Activated B cell treated with CpG ODN at 0.5 μM for 24 hours (primary cell): ENCODE results near the gene CCDC195. TPM values are rescaled to one million over a fixed set of nuclear protein-coding genes. Genes with fewer than 3 reads are reported as not detected.
A peak's percentile ranks its signal among the peaks of the same experiment; 100 is the strongest.

Source experiments
- ATAC-seq: fragments of 200-7000 bp; cut with Tn5 transposase; one replicate; pipeline ENCODE4 v1.10.0; 2021; ENCODE audit warnings: low read depth, mild to moderate bottlenecking, moderate library complexity
- CTCF ChIA-PET: fragments of 350-600 bp; sonication (Branson Sonifier 250); formaldehyde crosslinking; loops from one replicate; lab custom pipeline; 2021; ENCODE audit warnings: antibody characterized with exemption; lab: Charles Lee
- POLR2A ChIA-PET: fragments of 350-600 bp; sonication (Branson Sonifier 250); formaldehyde crosslinking; loops from one replicate; lab custom pipeline; 2021; ENCODE audit warnings: antibody characterized with exemption; lab: Charles Lee
- DNase-seq: peaks from one replicate; pipeline ENCODE4 v3.0.0; 2022
- H3K27ac Mint-ChIP-seq: one replicate; pipeline ENCODE4 v1.8.0; 2020; ENCODE audit warnings: mixed read lengths
- H3K27me3 Mint-ChIP-seq: one replicate; pipeline ENCODE4 v1.8.0; 2021; ENCODE audit warnings: mixed read lengths
- H3K36me3 Mint-ChIP-seq: one replicate; pipeline ENCODE4 v1.8.0; 2021; ENCODE audit warnings: low read depth, mixed read lengths
- H3K4me1 Mint-ChIP-seq: one replicate; pipeline ENCODE4 v1.8.0; 2021; ENCODE audit warnings: mixed read lengths
- H3K4me3 Mint-ChIP-seq: one replicate; pipeline ENCODE4 v1.8.0; 2020; ENCODE audit warnings: mild to moderate bottlenecking, mixed read lengths
- H3K9me3 Mint-ChIP-seq: one replicate; pipeline ENCODE4 v1.8.0; 2020; ENCODE audit warnings: mixed read lengths
- intact Hi-C: fragments of 100-400 bp; cut with micrococcal nuclease; formaldehyde crosslinking; loops from one replicate; pipeline ENCODE4 v1.15.1; 2024
- total RNA-seq: library from RNA; stranded (reverse); gene quantifications from 2 replicates; pipeline ENCODE4 v1.2.3, GENCODE V29; 2022
- TF ChIP-seq, protein P1 (sequence below): fragments of 200-600 bp; IDR thresholded peaks from one replicate; pipeline ENCODE4 v1.8.0; 2022; ENCODE audit warnings: antibody characterized with exemption, mild to moderate bottlenecking

CCDC195 gene
- total RNA-seq, 1 donor from 2014 or later = not detected

DNA sequence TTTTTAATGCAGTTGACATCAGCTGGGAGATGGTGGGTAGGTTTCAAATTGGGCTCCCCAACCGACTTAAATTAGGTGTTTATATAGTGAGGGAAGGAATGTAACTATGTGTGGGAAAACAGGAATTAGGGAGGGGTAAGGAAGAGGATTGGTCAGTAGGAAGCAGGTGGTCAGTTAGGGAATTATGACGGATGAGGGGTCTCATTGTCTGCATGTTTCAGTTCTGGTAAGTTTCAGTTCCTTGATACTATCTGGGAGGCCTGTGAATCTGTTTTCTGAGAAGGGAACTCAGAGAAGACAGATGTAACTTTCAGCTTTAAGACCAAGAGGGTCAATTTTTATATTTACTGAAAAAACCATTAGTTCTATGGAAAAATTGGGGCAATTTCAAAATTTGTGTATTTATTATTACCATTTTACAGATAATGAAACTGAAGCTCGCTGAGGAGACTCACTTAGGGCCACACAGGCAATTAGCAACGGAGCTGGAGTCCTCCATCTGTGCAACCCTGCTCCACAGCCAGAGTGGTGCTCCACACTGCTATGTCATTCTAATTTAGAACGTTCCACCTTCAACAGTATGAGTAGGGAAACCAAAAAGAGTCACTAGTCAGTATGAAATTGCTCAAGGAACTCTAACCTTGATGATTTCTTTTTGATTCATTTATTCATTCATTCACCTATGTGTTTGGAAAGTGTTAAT lies 36.0 kb upstream of the CCDC195 start:
- Mint-ChIP-seq H3K36me3 (peaks cover 1% of the 10 kb centered on the region), H3K9me3 (peaks cover 4% of the 10 kb centered on the region), H3K4me3 (no peak overlapping the region), H3K4me1 (peaks cover 21% of the 10 kb centered on the region), H3K27ac (peak overlapping the region; percentile 36), H3K27me3 (no peaks in the 10 kb centered on the region)
- ChIA-PET POLR2A (no interaction called here), CTCF (no interaction called here)
- ATAC-seq (peak; percentile 21), DNase-seq (no peak)
- intact Hi-C loops = no loop called here
- TF ChIP-seq, protein P1, sequence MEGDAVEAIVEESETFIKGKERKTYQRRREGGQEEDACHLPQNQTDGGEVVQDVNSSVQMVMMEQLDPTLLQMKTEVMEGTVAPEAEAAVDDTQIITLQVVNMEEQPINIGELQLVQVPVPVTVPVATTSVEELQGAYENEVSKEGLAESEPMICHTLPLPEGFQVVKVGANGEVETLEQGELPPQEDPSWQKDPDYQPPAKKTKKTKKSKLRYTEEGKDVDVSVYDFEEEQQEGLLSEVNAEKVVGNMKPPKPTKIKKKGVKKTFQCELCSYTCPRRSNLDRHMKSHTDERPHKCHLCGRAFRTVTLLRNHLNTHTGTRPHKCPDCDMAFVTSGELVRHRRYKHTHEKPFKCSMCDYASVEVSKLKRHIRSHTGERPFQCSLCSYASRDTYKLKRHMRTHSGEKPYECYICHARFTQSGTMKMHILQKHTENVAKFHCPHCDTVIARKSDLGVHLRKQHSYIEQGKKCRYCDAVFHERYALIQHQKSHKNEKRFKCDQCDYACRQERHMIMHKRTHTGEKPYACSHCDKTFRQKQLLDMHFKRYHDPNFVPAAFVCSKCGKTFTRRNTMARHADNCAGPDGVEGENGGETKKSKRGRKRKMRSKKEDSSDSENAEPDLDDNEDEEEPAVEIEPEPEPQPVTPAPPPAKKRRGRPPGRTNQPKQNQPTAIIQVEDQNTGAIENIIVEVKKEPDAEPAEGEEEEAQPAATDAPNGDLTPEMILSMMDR = no peak

DNA sequence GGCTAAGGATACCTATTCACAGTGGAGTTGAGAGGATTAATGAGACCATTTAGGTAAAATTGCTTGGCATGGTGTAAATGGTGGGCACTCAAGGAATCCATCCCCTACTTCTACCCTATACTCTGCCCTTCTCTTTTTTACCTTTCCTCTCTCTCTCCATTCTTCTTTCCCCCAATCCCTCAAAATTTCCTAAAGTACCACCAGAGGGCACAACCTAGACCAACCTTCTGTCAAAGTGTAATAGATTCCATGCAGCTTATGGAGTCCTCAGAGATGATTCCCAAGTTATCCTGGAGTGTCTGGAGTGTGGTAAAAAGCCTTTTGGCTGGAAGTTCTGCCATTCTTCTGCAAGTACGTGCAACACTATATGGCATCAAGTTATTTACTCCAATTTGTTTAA lies 33.0 kb upstream of the CCDC195 start:
- peaks cover 20% of the 10 kb centered on the region for H3K4me1 Mint-ChIP-seq
- H3K27ac Mint-ChIP-seq = no peak overlapping the region
- no peaks in the 10 kb centered on the region for H3K36me3 Mint-ChIP-seq
- POLR2A ChIA-PET = no interaction called here
- no peaks in the 10 kb centered on the region for H3K27me3 Mint-ChIP-seq
- no peaks in the 10 kb centered on the region for H3K9me3 Mint-ChIP-seq
- DNase-seq (no peak), ATAC-seq (no peak)
- CTCF ChIA-PET = no interaction called here
- TF ChIP-seq, protein P1 = no peak
- intact Hi-C loops = no loop called here
- H3K4me3 Mint-ChIP-seq = no peak overlapping the region

DNA sequence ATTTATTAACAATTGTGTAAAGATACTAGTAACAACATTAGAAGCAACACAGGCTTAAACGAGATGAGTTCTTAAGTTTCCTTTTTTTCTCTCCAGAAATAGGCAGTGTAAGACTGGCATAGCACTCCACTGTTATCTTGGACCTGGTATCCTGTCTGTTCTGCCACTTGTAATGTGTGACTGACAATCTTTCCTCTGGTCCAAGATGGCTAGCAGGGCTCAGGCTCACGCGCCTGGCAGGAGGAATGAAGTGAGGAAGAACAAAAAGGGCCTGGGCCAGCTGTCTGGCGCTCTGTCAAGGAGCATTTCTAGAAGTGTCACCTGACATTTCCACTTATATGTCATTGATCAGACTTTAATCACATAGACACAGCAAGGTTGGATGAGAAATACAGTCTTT lies 31.6 kb upstream of the CCDC195 start:
- Mint-ChIP-seq H3K4me3 (no peak overlapping the region), H3K27me3 (no peaks in the 10 kb centered on the region), H3K4me1 (peaks cover 18% of the 10 kb centered on the region), H3K9me3 (peaks cover 3% of the 10 kb centered on the region), H3K27ac (no peak overlapping the region), H3K36me3 (no peaks in the 10 kb centered on the region)
- DNase-seq (no peak), ATAC-seq (no peak)
- ChIA-PET POLR2A (no interaction called here), CTCF (no interaction called here)
- TF ChIP-seq, protein P1 = no peak
- intact Hi-C loops = no loop called here

DNA sequence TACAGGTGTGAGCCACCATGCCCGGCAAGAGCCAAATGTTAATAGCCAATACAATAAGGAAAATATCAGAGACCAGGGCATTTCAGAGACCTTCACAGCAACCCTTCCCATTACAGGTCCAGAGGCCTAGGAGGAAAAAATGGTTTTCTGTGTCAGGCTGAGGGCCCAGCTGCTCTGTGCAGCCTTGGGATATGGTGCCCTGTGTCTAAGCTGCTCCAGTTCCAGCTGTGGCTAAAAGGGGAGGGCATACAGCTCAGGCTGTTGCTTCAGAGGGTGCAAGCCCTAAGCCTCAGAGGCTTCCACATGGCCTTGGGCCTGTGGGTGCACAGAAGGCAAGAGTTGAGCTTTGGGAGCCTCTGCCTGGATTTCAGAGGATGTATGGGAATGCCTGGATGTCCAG lies 20.1 kb upstream of the CCDC195 start:
- ATAC-seq (no peak), DNase-seq (no peak)
- CTCF ChIA-PET = no interaction called here
- TF ChIP-seq, protein P1 = no peak
- Mint-ChIP-seq H3K36me3 (peaks cover 16% of the 10 kb centered on the region), H3K4me3 (no peak overlapping the region), H3K27ac (no peak overlapping the region), H3K27me3 (no peaks in the 10 kb centered on the region), H3K4me1 (peaks cover 9% of the 10 kb centered on the region), H3K9me3 (peaks cover 18% of the 10 kb centered on the region)
- intact Hi-C loops = no loop called here
- POLR2A ChIA-PET = no interaction called here

DNA sequence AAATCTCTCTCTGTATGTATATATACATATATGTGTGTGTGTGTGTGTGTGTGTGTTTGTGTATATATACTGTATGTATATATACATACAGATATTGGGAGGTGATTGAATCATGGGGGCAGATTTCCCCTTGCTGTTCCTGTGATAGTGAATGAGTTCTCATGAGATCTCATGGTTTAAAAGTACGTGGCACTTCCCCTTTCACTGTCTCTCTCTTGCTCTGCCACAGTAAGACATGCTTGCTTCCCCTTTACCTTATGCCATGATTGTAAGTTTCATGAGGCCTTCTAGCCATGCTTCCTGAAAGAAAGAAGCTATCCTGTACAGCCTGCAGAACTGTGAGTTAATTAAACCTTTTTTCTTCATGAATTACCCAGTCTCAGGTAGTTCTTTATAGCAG lies 18.8 kb upstream of the CCDC195 start:
- CTCF ChIA-PET = no interaction called here
- H3K9me3 Mint-ChIP-seq = peaks cover 18% of the 10 kb centered on the region

More for the DNA sequence above, 18.8 kb upstream of the CCDC195 start:
- H3K36me3 Mint-ChIP-seq = peaks cover 16% of the 10 kb centered on the region
- DNase-seq = no peak
- ATAC-seq = no peak
- intact Hi-C loops = no loop called here
- POLR2A ChIA-PET = no interaction called here
- H3K27me3 Mint-ChIP-seq = no peaks in the 10 kb centered on the region
- TF ChIP-seq, protein P1 = no peak
- peaks cover 9% of the 10 kb centered on the region for H3K4me1 Mint-ChIP-seq
- H3K4me3 Mint-ChIP-seq = no peak overlapping the region
- H3K27ac Mint-ChIP-seq = no peak overlapping the region
